DND-41 (cell line): ENCODE measurements around the gene FNDC3B.

Experiments used
- CTCF ChIP-seq: IDR thresholded peaks from 2 replicates; pipeline ENCODE4 v1.5.1; 2012; ENCODE audit warnings: borderline replicate concordance, low read length, moderate library complexity, mild to moderate bottlenecking; ENCODE audit not compliant: poor library complexity, severe bottlenecking; ENCODE audit errors: extremely low read depth
- EZH2 ChIP-seq: IDR thresholded peaks from 3 replicates; pipeline ENCODE4 v1.6.1; 2012; ENCODE audit warnings: borderline replicate concordance, low read depth, mild to moderate bottlenecking, moderate library complexity, low read length, inconsistent platforms; ENCODE audit not compliant: severe bottlenecking

- TF ChIP-seq CTCF: no peak
- TF ChIP-seq EZH2: no peak
Measured at GRCh38 chr3:171995486-171995885, 43.9 kb upstream of the FNDC3B start.
